Calu3 (cell line): ENCODE measurements around the gene FUOM. TPM values are rescaled to one million over a fixed set of nuclear protein-coding genes. Genes with fewer than 3 reads are reported as not detected.

ENCODE experiments used
- BruUV-seq: library from RNA; stranded (reverse); fragments of 400-500 nt; replicated peaks from 2 replicates; lab custom pipeline; 2021; lab: Mats Ljungman, UMichigan
- CTCF ChIA-PET: fragments of 300-600 bp; sonication (Branson Sonifier 250); formaldehyde crosslinking; loops from one replicate; lab custom pipeline; 2022; ENCODE audit warnings: antibody characterized with exemption; lab: Charles Lee
- DNase-seq: peaks from one replicate; pipeline ENCODE4 v3.0.0; 2022
- H3K27ac Mint-ChIP-seq: one replicate; pipeline ENCODE4 v1.8.0; 2022; ENCODE audit warnings: mixed read lengths; ENCODE audit not compliant: unreplicated experiment
- H3K27me3 Mint-ChIP-seq: one replicate; pipeline ENCODE4 v1.8.0; 2022; ENCODE audit warnings: mixed read lengths; ENCODE audit not compliant: unreplicated experiment
- H3K36me3 Mint-ChIP-seq: one replicate; pipeline ENCODE4 v1.8.0; 2022; ENCODE audit warnings: mild to moderate bottlenecking, moderate library complexity, mixed read lengths; ENCODE audit not compliant: insufficient read depth, unreplicated experiment
- H3K4me1 Mint-ChIP-seq: one replicate; pipeline ENCODE4 v1.8.0; 2022; ENCODE audit warnings: mild to moderate bottlenecking, low read depth, mixed read lengths; ENCODE audit not compliant: unreplicated experiment
- H3K4me3 Mint-ChIP-seq: one replicate; pipeline ENCODE4 v1.8.0; 2022; ENCODE audit warnings: mild to moderate bottlenecking, low read depth, moderate library complexity, mixed read lengths; ENCODE audit not compliant: unreplicated experiment
- H3K9me3 Mint-ChIP-seq: one replicate; pipeline ENCODE4 v1.8.0; 2022; ENCODE audit warnings: low read depth, mixed read lengths; ENCODE audit not compliant: unreplicated experiment
- CTCF ChIP-seq: fragments of 200-600 bp; IDR thresholded peaks from one replicate; pipeline ENCODE4 v1.8.0; 2022; ENCODE audit warnings: antibody characterized with exemption; ENCODE audit not compliant: unreplicated experiment
- intact Hi-C: fragments of 100-400 bp; cut with micrococcal nuclease; formaldehyde crosslinking; loops from one replicate; pipeline ENCODE4 v1.10.0; 2022; ENCODE audit not compliant: unreplicated experiment
- total RNA-seq: library from RNA; stranded (reverse); gene quantifications from 2 replicates; pipeline ENCODE4 v1.2.3, GENCODE V29; 2022

Gene FUOM
- total RNA-seq, 1 experiment from 2014 or later = 11.5 TPM

- intact Hi-C loops = no loop called here
These were observed 8.7 kb downstream of the FUOM start for GRCh38 chr10:133349160-133349568.

GRCh38 chr10:133347710-133348517 is 9.9 kb downstream of the FUOM start:
- TF ChIP-seq CTCF = no peak
- no TSS peak for BruUV-seq
- no peak for DNase-seq
- CTCF ChIA-PET = no interaction called here
- intact Hi-C loops = no loop called here
- Mint-ChIP-seq H3K27me3 (no peaks in the 10 kb centered on the region), H3K27ac (no peak overlapping the region), H3K36me3 (peaks cover 5% of the 10 kb centered on the region), H3K4me3 (no peak overlapping the region), H3K4me1 (no peaks in the 10 kb centered on the region), H3K9me3 (no peaks in the 10 kb centered on the region)

More at GRCh38 chr10:133349160-133349568, 8.7 kb downstream of the FUOM start:
- H3K4me3 Mint-ChIP-seq = no peak overlapping the region
- H3K27me3 Mint-ChIP-seq = no peaks in the 10 kb centered on the region
- DNase-seq = no peak
- peak overlapping the region; percentile 18 for H3K27ac Mint-ChIP-seq
- no peaks in the 10 kb centered on the region for H3K4me1 Mint-ChIP-seq
- no peak for TF ChIP-seq CTCF
- H3K36me3 Mint-ChIP-seq = peaks cover 5% of the 10 kb centered on the region
- H3K9me3 Mint-ChIP-seq = no peaks in the 10 kb centered on the region
- no TSS peak for BruUV-seq
- CTCF ChIA-PET = no interaction called here

GRCh38 chr10:133346413-133346812 is 11.4 kb downstream of the FUOM start:
- intact Hi-C loops = no loop called here
- DNase-seq = no peak
- no peaks in the 10 kb centered on the region for H3K4me1 Mint-ChIP-seq
- H3K27ac Mint-ChIP-seq = no peak overlapping the region
- H3K27me3 Mint-ChIP-seq = no peaks in the 10 kb centered on the region
- no TSS peak for BruUV-seq
- H3K36me3 Mint-ChIP-seq = peaks cover 5% of the 10 kb centered on the region
- no peak overlapping the region for H3K4me3 Mint-ChIP-seq
- H3K9me3 Mint-ChIP-seq = no peaks in the 10 kb centered on the region
- CTCF ChIA-PET = no interaction called here
- TF ChIP-seq CTCF = no peak

GRCh38 chr10:133344236-133344635 is 13.6 kb downstream of the FUOM start:
- intact Hi-C loops = no loop called here
- H3K36me3 Mint-ChIP-seq = peaks cover 5% of the 10 kb centered on the region

More at GRCh38 chr10:133344236-133344635, 13.6 kb downstream of the FUOM start:
- Mint-ChIP-seq H3K9me3 (no peaks in the 10 kb centered on the region), H3K4me3 (no peak overlapping the region), H3K4me1 (no peaks in the 10 kb centered on the region), H3K27me3 (no peaks in the 10 kb centered on the region), H3K27ac (no peak overlapping the region)
- no peak for DNase-seq
- BruUV-seq = no TSS peak
- no peak for TF ChIP-seq CTCF
- CTCF ChIA-PET = no interaction called here
